B cell (primary cell): Measurements from ENCODE around the gene DDX23. TPM values are rescaled to one million over a fixed set of nuclear protein-coding genes. Genes with fewer than 3 reads are reported as not detected.

Experiments used
- ATAC-seq: fragments of 200-7000 bp; cut with Tn5 transposase; one replicate; pipeline ENCODE4 v1.10.0; 2021; ENCODE audit warnings: low read depth, mild to moderate bottlenecking, moderate number of reproducible peaks, moderate library complexity
- CTCF ChIA-PET: fragments of 350-600 bp; sonication (Branson Sonifier 250); formaldehyde crosslinking; loops from one replicate; lab custom pipeline; 2021; ENCODE audit warnings: antibody characterized with exemption, inconsistent platforms; lab: Charles Lee
- POLR2A ChIA-PET: fragments of 350-600 bp; sonication (Branson Sonifier 250); formaldehyde crosslinking; loops from one replicate; lab custom pipeline; 2021; ENCODE audit warnings: antibody characterized with exemption; lab: Charles Lee
- DNase-seq: peaks from one replicate; pipeline ENCODE4 v3.0.0; 2013
- H2AFZ ChIP-seq: 2 replicates; pipeline ENCODE4 v1.6.1; 2012; ENCODE audit warnings: mild to moderate bottlenecking, low read depth, low read length; ENCODE audit not compliant: insufficient read depth, poor library complexity, severe bottlenecking
- H3K27ac ChIP-seq, 2 donors: 1 replicate in 1 of 2; 2 replicates in 1 of 2; pipeline ENCODE4 v1.5.1; 2012 to 2013; ENCODE audit warnings: low read length in 2 of 2, mild to moderate bottlenecking in 2 of 2, moderate library complexity in 1 of 2
- H3K27me3 ChIP-seq, 4 experiments: fragments of 200-600 bp in 1 of 4; sonication (generic) in 1 of 4; replicated peaks in 1 of 4; 1 replicate in 2 of 4; 2 replicates in 2 of 4; pipeline versions ENCODE4 v1.6.1 to v1.7.0; 2013 to 2016; ENCODE audit warnings: low read length in 3 of 4, mild to moderate bottlenecking in 2 of 4, mixed read lengths in 1 of 4, moderate library complexity in 1 of 4; ENCODE audit not compliant: insufficient read depth in 4 of 4, control insufficient read depth in 3 of 4; ENCODE audit errors: control extremely low read depth in 1 of 4
- H3K36me3 ChIP-seq, 2 experiments: replicated peaks in 1 of 2; 1 replicate in 1 of 2; 2 replicates in 1 of 2; pipeline versions ENCODE4 v1.6.1 to v1.7.1; 2013; ENCODE audit warnings: low read length in 1 of 2; ENCODE audit not compliant: insufficient read depth in 2 of 2, control insufficient read depth in 1 of 2; ENCODE audit errors: control extremely low read depth in 1 of 2, extremely low read depth in 1 of 2
- H3K4me1 ChIP-seq, 2 donors: fragments of 200-600 bp in 1 of 2; sonication (generic) in 1 of 2; 1 replicate in 1 of 2; 2 replicates in 1 of 2; pipeline versions ENCODE4 v1.5.1 to v1.6.1; 2013 to 2017; ENCODE audit warnings: low read length in 2 of 2; ENCODE audit not compliant: control insufficient read depth in 2 of 2, insufficient read depth in 2 of 2
- H3K4me2 ChIP-seq: replicated peaks from 2 replicates; pipeline ENCODE3; 2012; ENCODE audit warnings: mild to moderate bottlenecking, low read depth, low read length; ENCODE audit not compliant: poor library complexity, severe bottlenecking
- H3K4me3 ChIP-seq, 5 experiments: fragments of 200-600 bp in 1 of 5; sonication (generic) in 1 of 5; 1 replicate in 3 of 5; 2 replicates in 2 of 5; pipeline versions ENCODE4 v1.5.1 to v1.7.0; 2011 to 2016; ENCODE audit warnings: low read length in 4 of 5, mild to moderate bottlenecking in 4 of 5, low read depth in 2 of 5, control low read depth in 1 of 5, moderate library complexity in 1 of 5; ENCODE audit not compliant: insufficient read depth in 1 of 5; ENCODE audit errors: control extremely low read depth in 1 of 5, extremely low read depth in 1 of 5
- H3K79me2 ChIP-seq: fragments of 200-600 bp; sonication (generic); one replicate; pipeline ENCODE4 v1.6.0; 2016; ENCODE audit warnings: low read length; ENCODE audit not compliant: control insufficient read depth, insufficient read depth
- H3K9ac ChIP-seq: fragments of 200-600 bp; sonication (generic); 2 replicates; pipeline ENCODE4 v1.6.1; 2017; ENCODE audit warnings: mild to moderate bottlenecking, low read length, moderate library complexity
- H3K9me3 ChIP-seq, 3 donors: one replicate each; pipeline versions ENCODE4 v1.6.1 to v1.7.1; 2013; ENCODE audit warnings: low read length in 2 of 3; ENCODE audit not compliant: control insufficient read depth in 2 of 3, insufficient read depth in 1 of 3; ENCODE audit errors: control extremely low read depth in 1 of 3
- H4K20me1 ChIP-seq: 2 replicates; pipeline ENCODE4 v1.6.0; 2012; ENCODE audit warnings: mild to moderate bottlenecking, low read length; ENCODE audit not compliant: insufficient read depth, control insufficient read depth, poor library complexity, severe bottlenecking
- H3K27ac Mint-ChIP-seq: one replicate; pipeline ENCODE4 v1.8.0; 2021; ENCODE audit warnings: mixed read lengths
- H3K27me3 Mint-ChIP-seq: one replicate; pipeline ENCODE4 v1.8.0; 2021; ENCODE audit warnings: mixed read lengths
- H3K4me1 Mint-ChIP-seq: one replicate; pipeline ENCODE4 v1.8.0; 2021; ENCODE audit warnings: mixed read lengths
- H3K4me3 Mint-ChIP-seq: one replicate; pipeline ENCODE4 v1.8.0; 2021; ENCODE audit warnings: mixed read lengths
- H3K9me3 Mint-ChIP-seq: one replicate; pipeline ENCODE4 v1.8.0; 2022; ENCODE audit warnings: mixed read lengths; ENCODE audit not compliant: insufficient read depth
- CTCF ChIP-seq: fragments of 200-600 bp; IDR thresholded peaks from one replicate; pipeline ENCODE4 v1.8.0; 2022; ENCODE audit warnings: antibody characterized with exemption, mild to moderate bottlenecking
- EZH2 ChIP-seq: IDR thresholded peaks from 2 replicates; pipeline ENCODE4 v1.6.1; 2012; ENCODE audit warnings: borderline replicate concordance, low read depth, mild to moderate bottlenecking, moderate library complexity, low read length; ENCODE audit not compliant: insufficient read depth, poor library complexity, severe bottlenecking
- WGBS: methylation state at CpG from one replicate; pipeline ENCODE4 v1.1.5; 2013; ENCODE audit warnings: missing lambda C conversion rate; ENCODE audit not compliant: insufficient coverage; 5-methylcytosine and 5-hydroxymethylcytosine counted together
- intact Hi-C: fragments of 100-400 bp; cut with micrococcal nuclease; formaldehyde crosslinking; loops from one replicate; pipeline ENCODE4 v1.10.0; 2022
- polyA plus RNA-seq: library from polyadenylated mRNA; depleted of rRNA; stranded (reverse); fragments of >200 nt; gene quantifications from 2 replicates; pipeline ENCODE4 v1.2.3, GENCODE V29; 2012
- total RNA-seq, 2 donors: library from RNA; stranded (reverse); fragments of 120-200 nt in 1 of 2; gene quantifications; 1 replicate in 1 of 2; 2 replicates in 1 of 2; pipeline versions ENCODE4 v1.2.3 to v1.2.4, GENCODE V29; 2013 to 2022

DDX23 gene
- total and polyA plus RNA-seq, 2 donors (not counting 1 experiment from before 2014, with no cell fraction given), result 76.1 to 135 TPM

GRCh38 chr12:48873096-48873495 lies 21.1 kb upstream of the DDX23 start:
- Mint-ChIP-seq H3K27me3 (peaks cover 6% of the 10 kb centered on the region), H3K4me1 (no peaks in the 10 kb centered on the region), H3K4me3 (no peak overlapping the region), H3K27ac (no peak overlapping the region), H3K9me3 (no peaks in the 10 kb centered on the region)
- Histone ChIP-seq H3K79me2 (no peaks in the 10 kb centered on the region), H3K27ac (no peak overlapping the region), H3K4me3 (no peak overlapping the region), H3K9ac (no peak overlapping the region), H3K4me2 (no peak overlapping the region), H4K20me1 (no peaks in the 10 kb centered on the region), H3K4me1 (no peaks in the 10 kb centered on the region), H3K36me3 (no peaks in the 10 kb centered on the region), H3K27me3 (no peaks in the 10 kb centered on the region), H3K9me3 (no peaks in the 10 kb centered on the region), H2AFZ (no peak overlapping the region)
- DNase-seq (no peak), ATAC-seq (no peak)
- TF ChIP-seq EZH2 (no peak), CTCF (no peak)
- 100% methylated on average over 1 of the region's 4 CpGs for WGBS
- CTCF ChIA-PET, result interaction anchor here (1.6 to 3.0 kb wide), 3 partner anchors 14 to 20 kb away, joined by 3 to 24 read pairs (median 7); no protein-coding TSS in a partner anchor
- intact Hi-C loops, result no loop called here
- POLR2A ChIA-PET, result no interaction called here

GRCh38 chr12:48869191-48869590 lies 17.2 kb upstream of the DDX23 start:
- Histone ChIP-seq H3K79me2 (no peaks in the 10 kb centered on the region), H3K27me3 (no peaks in the 10 kb centered on the region), H3K9me3 (no peaks in the 10 kb centered on the region), H2AFZ (no peak overlapping the region), H3K4me1 (peaks cover 15 to 18% of the 10 kb centered on the region in 2 donors), H3K4me3 (no peak overlapping the region), H4K20me1 (no peaks in the 10 kb centered on the region), H3K9ac (no peak overlapping the region), H3K36me3 (no peaks in the 10 kb centered on the region), H3K27ac (no peak overlapping the region), H3K4me2 (no peak overlapping the region)
- 95% methylated on average over 2 of the region's 2 CpGs for WGBS
- H3K9me3 Mint-ChIP-seq, result no peaks in the 10 kb centered on the region
- H3K4me3 Mint-ChIP-seq, result no peak overlapping the region
- peaks cover 6% of the 10 kb centered on the region for H3K27me3 Mint-ChIP-seq
- intact Hi-C loops, result loop anchor here (5.0 kb wide), 1 partner anchor 753 kb away; the partner anchor contains the start of gene PRPF40B
- no peak overlapping the region for H3K27ac Mint-ChIP-seq
- H3K4me1 Mint-ChIP-seq, result peaks cover 18% of the 10 kb centered on the region
- ATAC-seq, result no peak
- DNase-seq, result no peak
- POLR2A ChIA-PET, result no interaction called here
- TF ChIP-seq CTCF (no peak), EZH2 (no peak)
- CTCF ChIA-PET, result interaction anchor here (1.3 to 9.3 kb wide), 3 partner anchors 15 to 21 kb away, joined by 3 to 82 read pairs (median 53); partner anchors contain the start of gene DDX23
